IMR-90 (cell line): ENCODE results near the gene NOD2. TPM values are rescaled to one million over a fixed set of nuclear protein-coding genes. Genes with fewer than 3 reads are reported as not detected.

Experiments
- ATAC-seq: fragments of 200-7000 bp; cut with Tn5 transposase; 2 replicates; pipeline ENCODE4 v1.9.1; 2020; ENCODE audit warnings: low read depth, mild to moderate bottlenecking, moderate library complexity
- BruUV-seq: library from RNA; stranded (reverse); fragments of 400-500 nt; replicated peaks from 2 replicates; lab custom pipeline; 2021; lab: Mats Ljungman, UMichigan
- CTCF ChIA-PET: fragments of 300-600 bp; formaldehyde crosslinking; extraction: SDS; loops from one replicate; lab custom pipeline; 2021; ENCODE audit warnings: antibody characterized with exemption; lab: Yijun Ruan, JAX
- POLR2A ChIA-PET: fragments of 300-600 bp; sonication (Branson Sonifier 250); formaldehyde crosslinking; loops from one replicate; lab custom pipeline; 2022; ENCODE audit warnings: antibody characterized with exemption; ENCODE audit not compliant: unreplicated experiment; lab: Charles Lee
- DNase-seq: peaks from one replicate; pipeline ENCODE4 v3.0.0; 2013
- H2AFZ ChIP-seq: replicated peaks from 2 replicates; pipeline ENCODE3; 2013; ENCODE audit warnings: low read length, mild to moderate bottlenecking; ENCODE audit not compliant: poor library complexity
- H2AK5ac ChIP-seq: 2 replicates; pipeline ENCODE4 v1.6.1; 2013; ENCODE audit warnings: low read depth, low read length, inconsistent platforms
- H2AK9ac ChIP-seq: replicated peaks from 2 replicates; pipeline ENCODE3; 2013; ENCODE audit warnings: mild to moderate bottlenecking, low read depth, low read length, moderate library complexity; ENCODE audit not compliant: poor library complexity
- H2BK120ac ChIP-seq: 2 replicates; pipeline ENCODE4 v1.6.1; 2013; ENCODE audit warnings: low read depth, low read length, inconsistent platforms
- H2BK15ac ChIP-seq: 3 replicates; pipeline ENCODE4 v1.6.1; 2013; ENCODE audit warnings: low read depth, low read length, inconsistent platforms
- H2BK20ac ChIP-seq: 2 replicates; pipeline ENCODE4 v1.6.1; 2013; ENCODE audit warnings: low read depth, mild to moderate bottlenecking, inconsistent platforms, low read length, moderate library complexity
- H2BK5ac ChIP-seq: 2 replicates; pipeline ENCODE4 v1.6.1; 2013; ENCODE audit warnings: mild to moderate bottlenecking, low read depth, low read length, inconsistent platforms; ENCODE audit not compliant: poor library complexity, severe bottlenecking
- H3K14ac ChIP-seq: replicated peaks from 2 replicates; pipeline ENCODE4 v1.6.1; 2013; ENCODE audit warnings: low read depth, low read length, inconsistent platforms
- H3K18ac ChIP-seq: 2 replicates; pipeline ENCODE4 v1.6.1; 2013; ENCODE audit warnings: low read depth, low read length, control low read depth
- H3K23ac ChIP-seq: 2 replicates; pipeline ENCODE4 v1.6.1; 2013; ENCODE audit warnings: low read depth, low read length, inconsistent platforms
- H3K27ac ChIP-seq: 2 replicates; pipeline ENCODE4 v1.5.1; 2013; ENCODE audit warnings: mild to moderate bottlenecking, control low read depth, low read length; ENCODE audit not compliant: insufficient read depth
- H3K27me3 ChIP-seq: 2 replicates; pipeline ENCODE4 v1.6.1; 2013; ENCODE audit warnings: low read length; ENCODE audit not compliant: control insufficient read depth, insufficient read depth
- H3K36me3 ChIP-seq: 2 replicates; pipeline ENCODE4 v1.6.1; 2013; ENCODE audit warnings: low read length, mixed read lengths; ENCODE audit not compliant: control insufficient read depth, insufficient read depth
- H3K4ac ChIP-seq: 2 replicates; pipeline ENCODE4 v1.6.1; 2013; ENCODE audit warnings: low read depth, low read length, inconsistent platforms
- H3K4me1 ChIP-seq: 2 replicates; pipeline ENCODE4 v1.6.1; 2013; ENCODE audit warnings: low read length, mixed read lengths; ENCODE audit not compliant: control insufficient read depth, insufficient read depth
- H3K4me2 ChIP-seq: 2 replicates; pipeline ENCODE4 v1.6.1; 2013; ENCODE audit warnings: low read depth, mild to moderate bottlenecking, control low read depth, low read length, moderate library complexity
- H3K4me3 ChIP-seq: 2 replicates; pipeline ENCODE4 v1.5.1; 2013; ENCODE audit warnings: low read depth, mild to moderate bottlenecking, control low read depth, low read length, moderate library complexity; ENCODE audit not compliant: insufficient read depth
- H3K56ac ChIP-seq: 2 replicates; pipeline ENCODE4 v1.6.1; 2013; ENCODE audit warnings: low read length, inconsistent platforms; ENCODE audit not compliant: insufficient read depth; ENCODE audit errors: extremely low read depth
- H3K79me1 ChIP-seq, 2 experiments: 2 replicates each; pipeline ENCODE4 v1.6.1; 2013; ENCODE audit warnings: low read length in 2 of 2, inconsistent platforms in 1 of 2, low read depth in 1 of 2
- H3K9ac ChIP-seq: 2 replicates; pipeline ENCODE4 v1.6.1; 2013; ENCODE audit warnings: low read depth, low read length, control low read depth
- H3K9me1 ChIP-seq: 2 replicates; pipeline ENCODE4 v1.6.1; 2013; ENCODE audit warnings: low read length, inconsistent platforms; ENCODE audit not compliant: insufficient read depth
- H3K9me3 ChIP-seq: 2 replicates; pipeline ENCODE4 v1.6.1; 2013; ENCODE audit warnings: low read length; ENCODE audit not compliant: control insufficient read depth, insufficient read depth
- H4K20me1 ChIP-seq: 2 replicates; pipeline ENCODE4 v1.6.1; 2013; ENCODE audit warnings: low read length, inconsistent platforms; ENCODE audit not compliant: insufficient read depth
- H4K5ac ChIP-seq: 2 replicates; pipeline ENCODE4 v1.6.1; 2013; ENCODE audit warnings: mild to moderate bottlenecking, low read depth, low read length, control low read depth
- H4K8ac ChIP-seq, 2 experiments: 2 replicates each; pipeline ENCODE4 v1.6.1; 2013; ENCODE audit warnings: low read depth in 2 of 2, low read length in 2 of 2, control low read depth in 1 of 2, inconsistent platforms in 1 of 2
- H4K91ac ChIP-seq: 2 replicates; pipeline ENCODE4 v1.6.1; 2013; ENCODE audit warnings: low read depth, low read length, inconsistent platforms; ENCODE audit not compliant: insufficient read depth
- CEBPB ChIP-seq: IDR thresholded peaks from 2 replicates; pipeline ENCODE4 v1.6.1; 2012; ENCODE audit warnings: low read depth, low read length, improper control_type of control experiment
- WGBS, 2 experiments: methylation state at CpG; one replicate each; pipeline versions ENCODE4 v1.1.5 to v1.1.7; 2013; ENCODE audit warnings: missing lambda C conversion rate in 2 of 2; ENCODE audit not compliant: insufficient read length in 1 of 2; ENCODE audit errors: extremely low coverage in 2 of 2; 5-methylcytosine and 5-hydroxymethylcytosine counted together
- dilution Hi-C: fragments of 300-500 bp; cut with HindIII; formaldehyde crosslinking; loops from one replicate; pipeline ENCODE4 v1.14.3; 2018; ENCODE audit warnings: low sequenced_read_pairs; ENCODE audit not compliant: unreplicated experiment
- in situ Hi-C: fragments of 300-500 bp; cut with MboI; formaldehyde crosslinking; loops from 3 replicates; pipeline ENCODE4 v1.14.3; 2019; ENCODE audit warnings: low sequenced_read_pairs, inconsistent platforms, mixed read lengths
- intact Hi-C: fragments of 100-400 bp; cut with micrococcal nuclease; formaldehyde crosslinking; loops from 2 replicates; pipeline ENCODE4 v1.10.0; 2022
- polyA plus RNA-seq, 3 experiments: library from polyadenylated mRNA; depleted of rRNA; stranded (reverse); fragments of >200 nt; gene quantifications; 2 replicates each; pipeline ENCODE4 v1.2.3, GENCODE V29; 2012; ENCODE audit warnings: low replicate concordance in 1 of 3
- total RNA-seq: library from RNA; depleted of rRNA; stranded (reverse); fragments of >200 nt; gene quantifications from 2 replicates; pipeline ENCODE4 v1.2.3, GENCODE V29; 2012

Gene NOD2
- total and polyA plus RNA-seq, 2 of the 4 experiments (the other 2 are of a cell fraction), result not detected

- CTCF ChIA-PET, result no interaction called here
- POLR2A ChIA-PET, result interaction anchor here (2.0 kb wide), 1 partner anchor 9 kb away, joined by 5 read pairs; the partner anchor contains the start of gene CYLD
Observed at GRCh38 chr16:50731989-50732832, 38.8 kb downstream of the NOD2 start.

More at GRCh38 chr16:50731989-50732832, 38.8 kb downstream of the NOD2 start:
- Histone ChIP-seq H2BK5ac (no peak overlapping the region), H3K9me3 (no peaks in the 10 kb centered on the region), H4K8ac (no peak overlapping the region), H3K14ac (no peak overlapping the region), H3K9ac (no peak overlapping the region), H4K91ac (no peak overlapping the region), H2AK9ac (no peak overlapping the region), H3K79me1 (no peaks in the 10 kb centered on the region), H2BK20ac (no peak overlapping the region), H2AK5ac (no peak overlapping the region), H3K9me1 (no peaks in the 10 kb centered on the region), H3K27me3 (peaks cover 2% of the 10 kb centered on the region), H3K4me2 (no peak overlapping the region), H2BK15ac (no peak overlapping the region), H4K5ac (no peak overlapping the region), H3K18ac (no peak overlapping the region), H3K4me1 (no peaks in the 10 kb centered on the region), H2AFZ (no peak overlapping the region), H4K20me1 (no peaks in the 10 kb centered on the region), H3K36me3 (no peaks in the 10 kb centered on the region), H3K23ac (no peak overlapping the region), H3K4me3 (no peak overlapping the region), H2BK120ac (no peak overlapping the region), H3K4ac (no peak overlapping the region), H3K27ac (no peak overlapping the region), H3K56ac (no peak overlapping the region)
- DNase-seq (no peak), ATAC-seq (no peak)
- TF ChIP-seq CEBPB, result no peak
- no TSS peak for BruUV-seq
- in situ Hi-C loops (no loop called here), intact Hi-C loops (no loop called here), dilution Hi-C loops (no loop called here)
- WGBS, 2 experiments, result 39% methylated on average over 8 of the region's 10 CpGs; no CpG with 5 or more reads in 1 of the 2 experiments
